Subcutaneous adipose tissue (tissue), 4 donors: ENCODE measurements around the gene PPIF. TPM values are rescaled to one million over a fixed set of nuclear protein-coding genes. Genes with fewer than 3 reads are reported as not detected.

Experiments used
- total RNA-seq, 4 donors: library from RNA; depleted of rRNA; stranded (reverse); fragments of >200 nt; gene quantifications; one replicate each; pipeline ENCODE4 v1.1.0, GENCODE V29; 2016
- TF ChIP-seq, protein P1 (sequence below): fragments of 450-650 bp; IDR thresholded peaks from one replicate; pipeline ENCODE4 v1.5.1; 2016; ENCODE audit warnings: low read depth, mild to moderate bottlenecking, control low read depth, antibody characterized with exemption, moderate library complexity

Gene PPIF
- total RNA-seq, 4 donors from 2014 or later: 13.0 to 55.2 (median 29.8) TPM

DNA sequence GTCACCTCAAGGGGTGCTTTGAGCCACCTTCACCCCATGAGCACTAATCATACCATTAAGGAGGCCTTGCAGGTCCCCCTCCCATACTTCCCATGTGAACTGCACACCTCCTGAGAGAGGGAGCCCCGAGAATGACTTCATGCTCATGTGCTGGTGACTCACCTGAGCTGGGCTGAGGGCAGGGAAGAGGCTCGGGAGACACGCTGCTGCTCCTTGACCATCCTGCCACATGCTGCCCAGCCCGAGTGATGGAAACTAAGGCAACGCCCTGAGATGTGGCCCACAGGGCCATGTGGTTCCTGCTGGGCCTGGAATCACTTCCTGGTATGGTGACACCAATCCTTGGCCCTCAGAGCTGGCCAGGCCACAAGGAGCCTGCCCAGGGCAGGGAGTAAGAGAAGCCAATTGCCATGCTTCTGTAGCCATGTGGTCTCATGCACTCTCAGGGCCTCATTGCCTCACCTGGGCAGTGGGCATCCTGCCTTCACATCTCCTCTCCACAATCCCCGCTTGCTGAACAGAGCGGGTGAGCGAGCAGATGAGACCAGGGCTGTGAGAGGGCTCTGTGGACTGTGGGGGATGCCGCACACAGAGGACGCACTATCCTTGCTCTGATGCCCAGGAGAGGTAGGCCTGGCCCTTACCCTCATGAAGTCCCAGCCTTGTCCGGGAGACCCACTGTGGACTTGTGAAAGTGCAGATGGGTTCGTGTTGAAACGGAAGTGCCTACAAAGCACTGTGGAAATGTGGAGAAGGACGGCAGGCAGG, 18.3 kb upstream of the PPIF start:
- TF ChIP-seq, protein P1, sequence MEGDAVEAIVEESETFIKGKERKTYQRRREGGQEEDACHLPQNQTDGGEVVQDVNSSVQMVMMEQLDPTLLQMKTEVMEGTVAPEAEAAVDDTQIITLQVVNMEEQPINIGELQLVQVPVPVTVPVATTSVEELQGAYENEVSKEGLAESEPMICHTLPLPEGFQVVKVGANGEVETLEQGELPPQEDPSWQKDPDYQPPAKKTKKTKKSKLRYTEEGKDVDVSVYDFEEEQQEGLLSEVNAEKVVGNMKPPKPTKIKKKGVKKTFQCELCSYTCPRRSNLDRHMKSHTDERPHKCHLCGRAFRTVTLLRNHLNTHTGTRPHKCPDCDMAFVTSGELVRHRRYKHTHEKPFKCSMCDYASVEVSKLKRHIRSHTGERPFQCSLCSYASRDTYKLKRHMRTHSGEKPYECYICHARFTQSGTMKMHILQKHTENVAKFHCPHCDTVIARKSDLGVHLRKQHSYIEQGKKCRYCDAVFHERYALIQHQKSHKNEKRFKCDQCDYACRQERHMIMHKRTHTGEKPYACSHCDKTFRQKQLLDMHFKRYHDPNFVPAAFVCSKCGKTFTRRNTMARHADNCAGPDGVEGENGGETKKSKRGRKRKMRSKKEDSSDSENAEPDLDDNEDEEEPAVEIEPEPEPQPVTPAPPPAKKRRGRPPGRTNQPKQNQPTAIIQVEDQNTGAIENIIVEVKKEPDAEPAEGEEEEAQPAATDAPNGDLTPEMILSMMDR: no peak

GRCh38 chr10:79329529-79329928, 17.7 kb upstream of the PPIF start:
- TF ChIP-seq, protein P1: no peak

DNA sequence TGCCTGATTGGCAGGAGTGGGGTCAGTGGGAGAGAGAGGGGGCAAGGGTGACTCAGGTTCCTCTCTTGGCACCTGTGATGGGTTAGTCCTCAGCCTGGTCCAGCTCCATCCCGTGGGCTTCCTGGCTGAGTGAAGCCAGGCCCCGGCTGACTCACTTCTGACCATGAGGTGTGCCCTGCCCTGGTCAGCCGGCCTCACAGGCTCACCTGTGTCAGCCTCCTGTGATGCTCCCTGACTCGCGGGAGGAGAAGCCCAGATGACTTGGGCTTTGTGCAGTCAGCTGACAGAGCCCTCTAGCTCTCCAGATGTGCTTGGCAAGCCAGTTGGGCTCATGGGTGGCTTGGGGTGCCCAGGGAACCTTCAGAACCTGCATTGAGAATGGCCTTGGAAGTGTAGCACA, 16.0 kb upstream of the PPIF start:
- TF ChIP-seq, protein P1: no peak

DNA sequence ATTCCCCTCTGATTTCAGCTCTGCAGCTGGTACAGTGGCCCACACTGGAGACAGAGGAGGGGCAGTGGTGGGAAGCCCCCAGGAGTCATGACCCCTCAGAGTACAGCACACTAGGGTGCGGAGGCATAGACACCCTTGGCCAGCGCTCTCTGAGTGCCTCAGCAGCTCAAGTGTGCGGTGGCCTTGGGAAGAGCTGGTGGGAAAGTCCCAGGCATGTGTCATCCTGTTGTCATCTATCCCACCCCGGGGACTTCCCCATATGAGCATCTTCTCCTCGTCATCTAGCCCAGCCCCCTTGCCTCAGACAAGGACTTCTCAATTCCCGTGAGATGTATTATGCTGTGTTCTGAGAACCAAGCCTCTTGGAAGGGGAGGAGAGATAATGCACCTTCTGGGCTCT, 15.6 kb upstream of the PPIF start:
- TF ChIP-seq, protein P1: no peak

DNA sequence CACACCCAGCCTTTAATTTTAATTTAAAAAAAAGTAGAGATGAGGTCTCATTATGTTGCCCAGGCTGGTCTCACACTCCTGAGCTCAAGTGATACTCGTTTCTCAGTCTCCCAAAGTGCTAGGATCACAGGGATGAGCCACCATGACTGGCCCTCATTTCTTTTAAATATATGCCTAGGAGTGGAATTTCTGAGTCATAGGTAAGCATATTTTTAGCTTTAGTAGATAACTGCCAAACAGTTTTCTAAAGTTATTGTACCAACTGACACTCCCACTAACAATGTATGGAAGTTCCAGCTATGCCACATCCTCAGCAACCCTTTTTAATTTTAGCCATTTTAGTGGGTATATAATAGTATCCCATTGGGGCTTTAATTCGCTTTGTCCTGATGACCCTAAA, 13.8 kb upstream of the PPIF start:
- TF ChIP-seq, protein P1: no peak

GRCh38 chr10:79334573-79334972, 12.7 kb upstream of the PPIF start:
- TF ChIP-seq, protein P1: no peak

- TF ChIP-seq, protein P1: no peak
Observed at GRCh38 chr10:79335094-79335469, 12.2 kb upstream of the PPIF start.
